Panc1 (cell line): Measurements from ENCODE around the gene BNC1.

Source experiments
- SIN3A ChIP-seq: IDR thresholded peaks from 2 replicates; pipeline ENCODE4 v1.6.1; 2012; ENCODE audit warnings: low read depth, mild to moderate bottlenecking, low read length, moderate library complexity, borderline replicate concordance; ENCODE audit not compliant: insufficient read depth
- TF ChIP-seq, protein P1 (sequence below): fragments of 450-650 bp; IDR thresholded peaks from 2 replicates; pipeline ENCODE4 v1.5.1; 2017; ENCODE audit warnings: mild to moderate bottlenecking
- TF ChIP-seq, protein P2 (sequence below), 2 experiments: IDR thresholded peaks; 2 replicates each; pipeline ENCODE4 v1.6.1; 2011 to 2012; ENCODE audit warnings: low read depth in 2 of 2, control low read depth in 1 of 2, low read length in 1 of 2, mild to moderate bottlenecking in 1 of 2, moderate library complexity in 1 of 2; ENCODE audit not compliant: insufficient read depth in 1 of 2

DNA sequence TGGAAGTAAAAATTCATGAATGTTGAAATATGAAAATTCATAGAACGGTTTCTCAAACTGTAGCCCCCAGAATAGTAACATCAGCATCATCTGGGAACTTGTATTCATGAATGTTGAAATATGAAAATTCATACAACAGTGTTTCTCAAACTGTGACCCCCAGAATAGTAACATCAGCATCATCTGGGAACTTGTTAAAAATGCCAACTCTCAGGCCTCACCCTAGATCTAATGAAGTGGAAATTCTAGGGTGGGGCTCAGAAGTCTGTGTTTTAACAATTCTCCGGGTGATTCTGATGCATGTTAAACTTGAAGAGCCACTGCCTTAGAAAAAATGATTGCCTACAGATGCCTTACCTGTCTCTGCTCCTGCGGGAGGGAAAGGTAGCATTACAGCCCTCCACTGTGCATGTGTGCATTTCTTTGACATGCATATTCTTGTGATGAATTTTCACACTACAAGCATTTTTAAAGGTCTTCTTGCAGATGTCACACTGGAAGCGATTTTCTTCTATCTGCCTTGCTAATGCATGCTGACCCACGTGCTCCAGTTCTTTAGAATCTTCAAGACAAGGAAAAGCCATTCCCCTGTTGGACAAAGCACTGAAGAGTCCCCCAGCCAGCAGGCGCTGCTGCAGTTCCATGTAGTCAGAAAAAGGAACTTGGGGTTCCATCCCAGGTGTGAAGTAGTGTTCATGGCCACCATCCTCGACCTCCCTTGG is 21.7 kb downstream of the BNC1 start:
- TF ChIP-seq, protein P1, sequence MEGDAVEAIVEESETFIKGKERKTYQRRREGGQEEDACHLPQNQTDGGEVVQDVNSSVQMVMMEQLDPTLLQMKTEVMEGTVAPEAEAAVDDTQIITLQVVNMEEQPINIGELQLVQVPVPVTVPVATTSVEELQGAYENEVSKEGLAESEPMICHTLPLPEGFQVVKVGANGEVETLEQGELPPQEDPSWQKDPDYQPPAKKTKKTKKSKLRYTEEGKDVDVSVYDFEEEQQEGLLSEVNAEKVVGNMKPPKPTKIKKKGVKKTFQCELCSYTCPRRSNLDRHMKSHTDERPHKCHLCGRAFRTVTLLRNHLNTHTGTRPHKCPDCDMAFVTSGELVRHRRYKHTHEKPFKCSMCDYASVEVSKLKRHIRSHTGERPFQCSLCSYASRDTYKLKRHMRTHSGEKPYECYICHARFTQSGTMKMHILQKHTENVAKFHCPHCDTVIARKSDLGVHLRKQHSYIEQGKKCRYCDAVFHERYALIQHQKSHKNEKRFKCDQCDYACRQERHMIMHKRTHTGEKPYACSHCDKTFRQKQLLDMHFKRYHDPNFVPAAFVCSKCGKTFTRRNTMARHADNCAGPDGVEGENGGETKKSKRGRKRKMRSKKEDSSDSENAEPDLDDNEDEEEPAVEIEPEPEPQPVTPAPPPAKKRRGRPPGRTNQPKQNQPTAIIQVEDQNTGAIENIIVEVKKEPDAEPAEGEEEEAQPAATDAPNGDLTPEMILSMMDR = no peak
- TF ChIP-seq SIN3A = no peak
- TF ChIP-seq, protein P2, sequence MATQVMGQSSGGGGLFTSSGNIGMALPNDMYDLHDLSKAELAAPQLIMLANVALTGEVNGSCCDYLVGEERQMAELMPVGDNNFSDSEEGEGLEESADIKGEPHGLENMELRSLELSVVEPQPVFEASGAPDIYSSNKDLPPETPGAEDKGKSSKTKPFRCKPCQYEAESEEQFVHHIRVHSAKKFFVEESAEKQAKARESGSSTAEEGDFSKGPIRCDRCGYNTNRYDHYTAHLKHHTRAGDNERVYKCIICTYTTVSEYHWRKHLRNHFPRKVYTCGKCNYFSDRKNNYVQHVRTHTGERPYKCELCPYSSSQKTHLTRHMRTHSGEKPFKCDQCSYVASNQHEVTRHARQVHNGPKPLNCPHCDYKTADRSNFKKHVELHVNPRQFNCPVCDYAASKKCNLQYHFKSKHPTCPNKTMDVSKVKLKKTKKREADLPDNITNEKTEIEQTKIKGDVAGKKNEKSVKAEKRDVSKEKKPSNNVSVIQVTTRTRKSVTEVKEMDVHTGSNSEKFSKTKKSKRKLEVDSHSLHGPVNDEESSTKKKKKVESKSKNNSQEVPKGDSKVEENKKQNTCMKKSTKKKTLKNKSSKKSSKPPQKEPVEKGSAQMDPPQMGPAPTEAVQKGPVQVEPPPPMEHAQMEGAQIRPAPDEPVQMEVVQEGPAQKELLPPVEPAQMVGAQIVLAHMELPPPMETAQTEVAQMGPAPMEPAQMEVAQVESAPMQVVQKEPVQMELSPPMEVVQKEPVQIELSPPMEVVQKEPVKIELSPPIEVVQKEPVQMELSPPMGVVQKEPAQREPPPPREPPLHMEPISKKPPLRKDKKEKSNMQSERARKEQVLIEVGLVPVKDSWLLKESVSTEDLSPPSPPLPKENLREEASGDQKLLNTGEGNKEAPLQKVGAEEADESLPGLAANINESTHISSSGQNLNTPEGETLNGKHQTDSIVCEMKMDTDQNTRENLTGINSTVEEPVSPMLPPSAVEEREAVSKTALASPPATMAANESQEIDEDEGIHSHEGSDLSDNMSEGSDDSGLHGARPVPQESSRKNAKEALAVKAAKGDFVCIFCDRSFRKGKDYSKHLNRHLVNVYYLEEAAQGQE (IDR thresholded peaks at IDR 0.05; ENCODE audit: insufficient read depth in 1 of 2, low read depth in 2 of 2, low read length in 1 of 2) = no peak
